Measurements from ENCODE around the gene MAPRE3. TPM values are rescaled to one million over a fixed set of nuclear protein-coding genes. Genes with fewer than 3 reads are reported as not detected.

The MAPRE3 gene
- total and polyA plus RNA-seq, 2 donors (not counting 3 experiments of a cell fraction or from before 2014, with no cell fraction given) = 4.4 to 6.1 TPM

- Histone ChIP-seq H4K20me1 (replicated peaks; ENCODE audit: control insufficient read depth, extremely low read depth, insufficient read depth, low read length) (no peaks in the 10 kb centered on the region), H3K4me2 (ENCODE audit: insufficient read depth, low read length) (no peak overlapping the region), H3K27me3 (ENCODE audit: control insufficient read depth in 2 of 2, insufficient read depth in 2 of 2, low read length in 2 of 2) (peaks cover 27 to 30% of the 10 kb centered on the region in 2 experiments), H3K4me1 (ENCODE audit: control insufficient read depth, extremely low read depth, insufficient read depth, low read length) (peaks cover 2% of the 10 kb centered on the region), H3K9ac (replicated peaks; ENCODE audit: extremely low read depth, insufficient read depth, low read length) (no peak overlapping the region), H3K4me3 (replicated peaks in 1 of 3; ENCODE audit: insufficient read depth in 1 of 3, low read depth in 1 of 3, low read length in 3 of 3) (no peak overlapping the region), H3K79me2 (ENCODE audit: control insufficient read depth, insufficient read depth, low read length) (no peaks in the 10 kb centered on the region), H3K36me3 (ENCODE audit: control insufficient read depth in 2 of 2, extremely low read depth in 1 of 2, insufficient read depth in 2 of 2, low read length in 2 of 2) (no peaks in the 10 kb centered on the region), H3K9me3 (replicated peaks; ENCODE audit: control insufficient read depth, insufficient read depth, low read length) (no peaks in the 10 kb centered on the region), H3K27ac (ENCODE audit: insufficient read depth, low read depth, low read length) (no peak overlapping the region), H2AFZ (ENCODE audit: low read depth, low read length) (no peak overlapping the region), H3K9me1 (replicated peaks; ENCODE audit: control insufficient read depth, extremely low read depth, insufficient read depth, low read length) (no peaks in the 10 kb centered on the region)
- BruUV-seq (replicated peaks) = no TSS peak
- ChIA-PET POLR2A (no interaction called here), CTCF (interaction anchor here (1.0 to 5.2 kb wide), 5 partner anchors 8 to 122 kb away, joined by 4 to 44 read pairs (median 4); no protein-coding TSS in a partner anchor)
- FAIRE-seq = no peak
- dilution Hi-C loops (cut with MboI; ENCODE audit: extremely low pct_ligation_motif_present, low sequenced_read_pairs) = no loop called here
- intact Hi-C loops (cut with micrococcal nuclease) = loop anchor here (10.0 kb wide), 1 partner anchor 317 kb away; the partner anchor contains the start of gene TRIM54
- no peak for DNase-seq (ENCODE audit: low read depth, low spot score)
- TF ChIP-seq POLR2A (IDR thresholded peaks at IDR 0.05; ENCODE audit: low read depth, low read length) (no peak), FOS (IDR thresholded peaks at IDR 0.05; ENCODE audit: borderline replicate concordance, insufficient read depth, low read length) (no peak), CTCF (IDR thresholded peaks at IDR 0.05; ENCODE audit: extremely low read depth in 1 of 2, insufficient read depth in 1 of 2, low read depth in 1 of 2, low read length in 2 of 2) (no peak)
These were observed 2.4 kb upstream of the MAPRE3 start for GRCh38 chr2:26968001-26968400.

GRCh38 chr2:26969077-26969844 lies 1.2 kb upstream of the MAPRE3 start:
- no peak overlapping the region for H3K4me3 ChIP-seq (replicated peaks in 1 of 3; ENCODE audit: insufficient read depth in 1 of 3, low read depth in 1 of 3, low read length in 3 of 3)
- FAIRE-seq = no peak
- dilution Hi-C loops (cut with MboI; ENCODE audit: extremely low pct_ligation_motif_present, low sequenced_read_pairs) = no loop called here
- no peaks in the 10 kb centered on the region for H3K36me3 ChIP-seq (ENCODE audit: control insufficient read depth in 2 of 2, extremely low read depth in 1 of 2, insufficient read depth in 2 of 2, low read length in 2 of 2)
- ChIA-PET CTCF (interaction anchor here (0.8 to 5.2 kb wide), 5 partner anchors 7 to 48 kb away, joined by 3 to 44 read pairs (median 5); no protein-coding TSS in a partner anchor), POLR2A (no interaction called here)
- H2AFZ ChIP-seq (ENCODE audit: low read depth, low read length) = no peak overlapping the region
- TF ChIP-seq FOS (IDR thresholded peaks at IDR 0.05; ENCODE audit: borderline replicate concordance, insufficient read depth, low read length) (no peak), EZH2 (IDR thresholded peaks at IDR 0.05; ENCODE audit: borderline replicate concordance, low read depth, low read length, severe bottlenecking) (peak; percentile 33)
- no peak overlapping the region for H3K4me2 ChIP-seq (ENCODE audit: insufficient read depth, low read length)
- no peak for DNase-seq (ENCODE audit: low read depth, low spot score)
- H3K9me3 ChIP-seq (replicated peaks; ENCODE audit: control insufficient read depth, insufficient read depth, low read length) = no peaks in the 10 kb centered on the region
- no peaks in the 10 kb centered on the region for H4K20me1 ChIP-seq (replicated peaks; ENCODE audit: control insufficient read depth, extremely low read depth, insufficient read depth, low read length)
- H3K27ac ChIP-seq (ENCODE audit: insufficient read depth, low read depth, low read length) = no peak overlapping the region
- no peaks in the 10 kb centered on the region for H3K79me2 ChIP-seq (ENCODE audit: control insufficient read depth, insufficient read depth, low read length)
- no TSS peak for BruUV-seq (replicated peaks)
- no peak overlapping the region for H3K9ac ChIP-seq (replicated peaks; ENCODE audit: extremely low read depth, insufficient read depth, low read length)
- peaks cover 24 to 28% of the 10 kb centered on the region in 2 experiments for H3K27me3 ChIP-seq (ENCODE audit: control insufficient read depth in 2 of 2, insufficient read depth in 2 of 2, low read length in 2 of 2)
- no peaks in the 10 kb centered on the region for H3K9me1 ChIP-seq (replicated peaks; ENCODE audit: control insufficient read depth, extremely low read depth, insufficient read depth, low read length)
- intact Hi-C loops (cut with micrococcal nuclease) = loop anchor here (10.0 kb wide), 1 partner anchor 316 kb away; the partner anchor contains the start of gene TRIM54
- peaks cover 2% of the 10 kb centered on the region for H3K4me1 ChIP-seq (ENCODE audit: control insufficient read depth, extremely low read depth, insufficient read depth, low read length)

Data from endothelial cell of umbilical vein (primary cell).